COLO668 (cell line): ENCODE data around the gene WNT16.

Experiments
- DNase-seq: peaks from one replicate; lab custom pipeline; 2025; ENCODE audit not compliant: unreplicated experiment; lab: John Stamatoyannopoulos, UW

The WNT16 gene

GRCh38 chr7:121390109-121390508 is 61.3 kb downstream of the WNT16 start:
- no peak for DNase-seq

GRCh38 chr7:121390617-121391016 is 61.8 kb downstream of the WNT16 start:
- no peak for DNase-seq
